ENCODE data around the gene STIM1.

DNA sequence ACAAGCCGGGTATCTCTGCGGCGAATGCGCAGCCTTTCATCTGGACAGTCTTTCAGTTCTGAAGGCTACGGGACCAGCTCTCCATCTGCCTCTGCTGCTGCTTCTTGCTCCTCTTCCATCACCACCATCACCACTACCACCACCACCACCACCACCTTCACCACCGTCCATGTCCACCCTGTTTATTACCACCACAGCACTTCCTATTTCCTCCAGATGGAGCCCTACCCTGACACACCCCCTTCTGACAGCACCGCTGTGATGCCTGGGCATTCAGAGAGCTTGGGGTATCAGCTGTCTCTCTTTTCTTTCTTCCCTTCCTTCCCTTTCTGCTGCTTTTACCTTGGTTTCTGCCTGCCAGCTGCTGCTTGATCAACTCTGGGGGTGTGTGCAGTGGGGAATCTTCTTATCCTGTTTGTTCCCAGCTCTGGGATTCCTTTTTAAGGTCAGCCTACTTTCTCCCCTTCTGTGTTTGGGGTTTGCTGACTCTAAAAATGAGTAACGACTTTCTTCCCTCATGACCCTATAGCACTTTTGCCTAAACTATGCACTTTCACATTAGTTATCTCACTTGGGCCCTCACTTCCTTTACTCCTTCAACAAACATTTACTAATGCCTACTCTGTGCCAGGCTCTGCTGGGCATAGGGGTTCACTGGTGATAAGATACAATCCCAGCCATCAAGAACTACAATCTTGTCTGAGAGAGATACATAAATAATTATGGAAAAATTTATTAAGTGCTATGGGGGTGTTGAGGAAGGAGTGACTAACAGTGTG is 231.3 kb downstream of the STIM1 start:
- TF ChIP-seq, protein P1, sequence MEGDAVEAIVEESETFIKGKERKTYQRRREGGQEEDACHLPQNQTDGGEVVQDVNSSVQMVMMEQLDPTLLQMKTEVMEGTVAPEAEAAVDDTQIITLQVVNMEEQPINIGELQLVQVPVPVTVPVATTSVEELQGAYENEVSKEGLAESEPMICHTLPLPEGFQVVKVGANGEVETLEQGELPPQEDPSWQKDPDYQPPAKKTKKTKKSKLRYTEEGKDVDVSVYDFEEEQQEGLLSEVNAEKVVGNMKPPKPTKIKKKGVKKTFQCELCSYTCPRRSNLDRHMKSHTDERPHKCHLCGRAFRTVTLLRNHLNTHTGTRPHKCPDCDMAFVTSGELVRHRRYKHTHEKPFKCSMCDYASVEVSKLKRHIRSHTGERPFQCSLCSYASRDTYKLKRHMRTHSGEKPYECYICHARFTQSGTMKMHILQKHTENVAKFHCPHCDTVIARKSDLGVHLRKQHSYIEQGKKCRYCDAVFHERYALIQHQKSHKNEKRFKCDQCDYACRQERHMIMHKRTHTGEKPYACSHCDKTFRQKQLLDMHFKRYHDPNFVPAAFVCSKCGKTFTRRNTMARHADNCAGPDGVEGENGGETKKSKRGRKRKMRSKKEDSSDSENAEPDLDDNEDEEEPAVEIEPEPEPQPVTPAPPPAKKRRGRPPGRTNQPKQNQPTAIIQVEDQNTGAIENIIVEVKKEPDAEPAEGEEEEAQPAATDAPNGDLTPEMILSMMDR (IDR thresholded peaks at IDR 0.05), result no peak
- TF ChIP-seq POLR2A (IDR thresholded peaks at IDR 0.05), result no peak

All from right lobe of liver (tissue), 4 donors.